LNCAP (cell line): ENCODE measurements around the gene PAX3.
A peak's percentile ranks its signal among the peaks of the same experiment; 100 is the strongest.

Experiments
- CTCF ChIP-seq: fragments of 450-650 bp; IDR thresholded peaks from 2 replicates; pipeline ENCODE4 v1.5.1; 2017; ENCODE audit warnings: mild to moderate bottlenecking

PAX3 gene

GRCh38 chr2:222318026-222318711 lies 19.4 kb upstream of the PAX3 start:
- TF ChIP-seq CTCF: peak; percentile 45; the same call in 1 of the 2 replicates

GRCh38 chr2:222315443-222316121 lies 16.8 kb upstream of the PAX3 start:
- 0 out of 2 replicates have a peak, but pooled peaks have one; percentile 7 for TF ChIP-seq CTCF

- no peak for TF ChIP-seq CTCF
Observed at GRCh38 chr2:222313816-222314215, 15.0 kb upstream of the PAX3 start.

GRCh38 chr2:222311978-222312738 lies 13.4 kb upstream of the PAX3 start:
- TF ChIP-seq CTCF: no peak

- TF ChIP-seq CTCF: no peak
Observed at GRCh38 chr2:222311319-222311977, 12.7 kb upstream of the PAX3 start.

GRCh38 chr2:222310747-222311318 lies 12.0 kb upstream of the PAX3 start:
- no peak for TF ChIP-seq CTCF

GRCh38 chr2:222309766-222310165 lies 11.0 kb upstream of the PAX3 start:
- TF ChIP-seq CTCF: no peak
